GF-D8 (cell line): Measurements from ENCODE around the gene EPB41L1.

ENCODE experiments used
- DNase-seq: peaks from one replicate; lab custom pipeline; 2025; lab: John Stamatoyannopoulos, UW

EPB41L1 gene

DNA sequence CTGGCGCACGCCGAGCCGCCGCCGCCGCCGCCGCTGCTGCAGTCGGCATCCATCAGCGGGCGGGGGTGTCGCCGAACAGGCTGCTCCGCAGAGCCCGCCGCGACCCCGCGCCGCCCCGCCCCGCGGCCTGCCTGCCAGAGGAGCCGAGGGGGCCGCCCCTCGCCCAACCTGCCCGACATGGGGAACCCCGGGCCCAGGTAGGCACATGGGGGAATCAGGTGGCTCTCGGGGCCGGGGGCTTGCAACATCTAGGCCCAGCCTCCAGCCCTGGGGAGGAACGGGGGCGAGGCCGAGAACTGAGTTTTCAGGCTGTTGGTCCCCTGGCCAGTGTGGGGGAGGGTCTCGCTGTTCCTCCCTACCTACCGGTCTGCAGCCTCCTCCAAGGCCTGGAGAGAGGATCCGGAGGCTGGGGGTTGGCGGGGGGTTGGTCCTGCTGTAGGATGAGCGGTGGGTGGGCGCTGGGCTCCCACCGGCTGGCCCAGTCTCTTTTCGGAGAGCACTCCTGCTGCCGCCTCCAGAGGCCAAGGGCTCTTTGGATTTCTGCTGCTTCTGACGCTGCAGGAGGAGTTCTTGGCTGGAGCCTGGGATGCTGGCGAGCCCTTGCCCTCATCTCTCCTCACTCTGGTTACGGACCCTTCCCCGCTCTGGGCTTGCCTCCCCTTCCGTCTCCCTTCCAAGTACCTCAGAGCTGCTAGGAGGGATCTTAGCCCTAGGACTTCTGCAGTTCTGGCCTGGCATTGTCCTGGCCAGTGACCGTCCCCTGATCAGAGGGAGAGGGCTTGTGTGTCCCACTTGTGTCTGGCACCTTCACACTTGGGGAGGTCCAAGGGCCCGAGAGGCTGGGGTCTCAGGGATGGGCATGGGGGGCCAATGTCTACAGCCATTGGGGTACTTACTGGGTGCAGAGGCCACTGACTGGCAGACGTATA lies at the start of gene EPB41L1:
Gene EPB41L1, plus strand, starts transcription at position 41 of the 929 bp plus-strand sequence. CDS start 19,038 bp downstream, outside the sequence.
- no peak for DNase-seq

DNA sequence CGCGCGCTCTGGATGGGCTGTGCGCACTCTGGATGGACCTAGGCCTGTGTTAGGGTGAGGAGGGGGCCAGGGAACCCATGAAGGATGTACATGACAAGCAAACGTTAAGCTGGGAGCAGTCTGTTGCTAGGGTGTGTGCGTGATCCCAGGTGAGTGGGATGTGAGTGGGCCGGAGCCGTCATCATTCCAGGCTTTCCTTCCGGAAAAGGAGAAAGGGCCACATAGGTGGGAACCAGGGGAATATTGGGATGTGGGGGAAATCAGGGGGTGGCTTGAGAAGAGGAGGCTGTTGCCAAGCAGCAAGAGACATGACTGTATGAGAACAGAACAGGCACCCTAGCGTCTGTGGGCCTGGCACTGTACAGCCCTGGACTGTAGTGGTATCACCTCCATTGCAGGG lies 49.7 kb upstream of the EPB41L1 start:
- no peak for DNase-seq

DNA sequence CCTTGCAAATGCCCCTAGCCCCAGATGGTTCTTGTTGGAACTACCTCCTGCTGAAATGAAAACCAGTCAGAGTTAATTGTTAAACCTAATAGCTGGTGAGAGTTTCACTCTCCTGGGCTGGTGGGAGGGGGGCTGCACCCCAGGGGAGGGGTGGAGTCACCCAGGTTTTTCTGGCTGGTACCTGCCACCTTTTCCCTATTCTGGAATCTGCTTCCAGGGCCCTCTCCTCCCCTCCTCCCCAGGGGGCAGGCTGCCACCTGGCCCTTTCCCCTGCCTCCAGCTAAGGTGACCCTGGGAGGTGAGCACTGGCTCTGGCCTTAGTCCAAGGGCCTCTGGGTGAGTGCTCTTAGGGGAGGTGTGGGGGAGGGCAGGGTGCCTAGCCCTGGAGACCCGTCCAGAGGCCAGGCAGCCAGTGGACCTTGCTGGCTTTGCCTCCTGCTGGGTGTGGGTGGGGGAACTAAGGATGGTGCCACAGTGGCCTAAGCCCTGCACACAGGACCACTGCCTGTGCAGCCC lies 48.8 kb upstream of the EPB41L1 start:
- DNase-seq: no peak

DNA sequence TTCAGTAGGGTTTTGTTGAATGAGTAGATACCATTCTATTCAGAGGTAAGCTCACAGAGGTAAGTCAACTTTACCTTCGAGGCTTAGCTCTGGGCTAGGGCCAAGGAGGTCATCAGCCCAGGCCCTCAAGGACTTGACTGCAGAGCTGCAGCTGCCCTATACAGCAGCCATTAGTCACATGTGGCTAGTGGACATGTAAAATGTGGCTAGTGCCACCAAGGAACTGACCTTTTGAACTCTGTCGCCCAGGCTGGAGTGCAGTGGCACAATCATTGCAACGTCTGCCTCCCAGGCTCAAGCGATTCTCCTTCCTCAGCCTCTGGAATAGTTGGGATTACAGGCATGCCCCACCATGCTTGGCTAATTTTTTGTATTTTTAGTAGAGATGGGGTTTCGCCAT lies 47.9 kb upstream of the EPB41L1 start:
- DNase-seq: no peak

DNA sequence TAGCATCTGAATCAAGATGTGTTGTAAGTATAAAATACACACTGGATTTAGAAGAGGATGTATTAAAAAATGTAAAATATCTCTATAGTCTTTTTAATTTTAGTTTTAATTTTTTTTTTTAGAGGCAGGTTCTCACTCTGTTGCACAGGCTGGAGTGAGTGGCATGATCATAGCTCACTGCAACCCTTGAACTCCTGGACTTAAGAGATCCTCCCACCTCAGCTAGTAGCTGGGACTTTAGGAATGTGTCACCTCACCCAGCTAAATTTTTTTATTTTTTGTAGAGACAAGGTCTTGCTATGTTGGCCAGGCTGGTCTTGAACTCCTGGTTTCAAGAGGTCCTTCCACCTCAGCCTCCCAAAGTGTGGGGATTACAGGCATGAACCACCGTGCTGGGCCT lies 46.7 kb upstream of the EPB41L1 start:
- no peak for DNase-seq

DNA sequence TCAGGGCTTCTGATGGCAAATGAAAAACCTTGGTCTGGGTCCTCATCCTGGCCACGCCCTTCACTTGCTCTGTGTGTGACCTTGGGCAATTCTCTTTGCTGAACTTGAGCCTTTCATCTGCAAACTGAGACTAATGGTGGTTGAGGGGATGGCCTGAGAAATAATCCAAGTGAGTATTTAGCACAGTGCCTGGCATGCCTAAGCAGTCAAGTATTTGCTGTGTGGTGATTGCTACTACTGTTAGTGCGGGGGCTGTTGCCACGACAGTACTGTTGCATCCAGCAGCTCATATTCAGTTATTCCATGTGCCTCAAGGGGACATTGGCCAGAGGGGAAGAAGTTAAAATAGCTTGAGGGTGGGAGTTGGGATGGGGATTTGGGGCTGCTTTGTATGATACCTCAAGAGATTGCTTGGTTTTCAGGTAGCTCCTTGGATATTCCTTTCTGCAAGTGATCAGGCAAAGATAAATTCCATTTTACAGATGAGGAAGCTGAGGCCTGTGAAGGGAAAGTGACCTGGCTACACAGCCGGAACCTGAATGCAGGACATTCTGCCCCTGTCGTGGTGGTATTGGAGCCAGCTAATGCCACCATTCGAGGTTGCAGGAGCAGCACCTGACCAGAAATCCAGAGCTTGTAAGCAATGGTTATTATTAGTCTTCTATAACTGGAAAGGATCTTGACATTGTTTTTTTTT lies 45.1 kb upstream of the EPB41L1 start:
- no peak for DNase-seq

DNA sequence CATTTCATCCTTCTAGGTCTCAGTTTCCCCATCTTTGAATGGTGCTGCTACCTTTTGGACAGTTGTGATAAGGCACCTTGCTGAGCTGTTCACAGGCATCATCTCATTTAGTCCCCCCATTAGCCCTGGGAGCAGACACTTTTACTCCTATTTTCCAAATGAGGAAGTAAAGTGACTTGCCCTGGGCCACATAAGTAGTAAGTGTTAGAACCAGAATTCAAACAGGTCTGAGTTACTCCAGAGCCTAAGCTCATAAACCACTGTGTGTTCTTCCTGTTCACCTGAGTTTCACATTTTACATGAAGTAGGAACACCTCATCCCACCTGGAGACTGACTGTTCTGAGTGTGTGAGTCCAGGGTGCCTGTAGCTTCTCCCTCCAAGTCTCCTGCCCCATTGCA lies 43.5 kb upstream of the EPB41L1 start:
- no peak for DNase-seq

DNA sequence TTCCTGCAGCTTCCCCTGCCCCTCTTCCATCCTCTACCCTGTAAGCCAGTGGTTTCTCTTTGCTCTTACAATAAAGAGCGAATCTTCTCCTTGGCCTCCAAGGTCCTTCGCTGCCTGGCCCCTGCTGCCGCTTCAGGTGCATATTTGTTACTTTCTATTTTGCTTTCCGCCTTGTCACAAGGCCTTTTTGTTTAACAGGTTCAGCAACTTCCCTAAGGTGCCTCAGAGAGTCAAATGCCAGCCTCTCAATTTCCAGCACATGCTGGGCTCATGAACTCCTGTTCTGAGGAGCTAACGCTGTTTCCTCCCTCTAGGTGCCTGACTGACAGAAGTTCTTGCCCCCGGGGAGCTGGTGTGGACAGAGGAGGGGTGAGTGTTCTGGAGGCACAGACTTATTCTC lies 42.4 kb upstream of the EPB41L1 start:
- DNase-seq: no peak

DNA sequence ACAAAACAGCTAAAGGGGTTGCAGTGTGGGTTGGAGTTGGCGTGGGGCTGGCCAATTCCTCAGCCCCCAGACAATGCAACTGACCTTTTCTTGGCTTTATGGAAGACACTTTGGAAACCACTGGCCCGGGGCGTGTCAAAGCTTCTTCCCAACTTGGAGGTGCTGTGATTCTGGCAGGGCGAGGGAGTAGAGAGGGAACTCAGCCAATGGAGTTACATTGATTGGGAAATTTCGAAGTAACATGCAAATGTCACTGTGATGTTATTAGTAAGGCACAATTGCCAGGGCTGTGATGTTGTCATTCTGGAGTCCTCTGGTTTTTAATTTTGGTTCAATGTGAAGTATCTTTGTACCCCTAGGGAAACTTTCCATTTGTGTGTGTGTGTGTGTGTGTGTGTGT lies 41.5 kb upstream of the EPB41L1 start:
- no peak for DNase-seq

DNA sequence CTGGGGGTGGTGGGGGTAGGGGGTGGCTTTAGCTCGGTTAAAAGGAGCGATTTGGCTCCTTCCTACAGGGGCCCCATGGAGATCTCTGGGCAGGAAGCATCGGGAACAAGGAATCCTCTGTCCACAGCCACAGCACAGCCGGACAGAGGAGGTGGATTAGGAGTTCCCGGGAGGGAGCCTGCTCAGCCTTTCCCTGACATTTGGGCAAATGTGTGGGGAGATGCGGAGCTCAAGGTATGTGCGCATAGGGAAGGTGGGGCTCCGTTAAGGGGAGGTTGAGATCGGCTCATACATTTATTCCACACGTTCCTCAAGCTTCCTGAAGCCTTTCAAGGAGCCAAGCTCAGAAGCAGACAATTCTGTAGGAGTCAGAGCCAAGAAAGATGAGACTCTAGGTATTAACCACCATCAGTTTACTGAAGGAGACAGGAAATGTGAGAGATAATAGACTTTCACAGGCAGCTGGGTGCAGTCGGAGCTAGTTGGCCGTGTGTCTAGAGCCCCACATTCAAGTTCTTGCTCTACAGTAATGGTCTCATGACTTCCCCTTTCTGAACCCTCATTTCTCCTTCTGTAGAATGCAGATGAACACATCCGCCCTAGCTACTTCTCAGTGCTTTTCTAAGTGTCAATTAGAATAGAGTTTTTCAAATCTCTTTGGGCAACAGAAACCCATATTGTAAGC lies 40.8 kb upstream of the EPB41L1 start:
- no peak for DNase-seq

DNA sequence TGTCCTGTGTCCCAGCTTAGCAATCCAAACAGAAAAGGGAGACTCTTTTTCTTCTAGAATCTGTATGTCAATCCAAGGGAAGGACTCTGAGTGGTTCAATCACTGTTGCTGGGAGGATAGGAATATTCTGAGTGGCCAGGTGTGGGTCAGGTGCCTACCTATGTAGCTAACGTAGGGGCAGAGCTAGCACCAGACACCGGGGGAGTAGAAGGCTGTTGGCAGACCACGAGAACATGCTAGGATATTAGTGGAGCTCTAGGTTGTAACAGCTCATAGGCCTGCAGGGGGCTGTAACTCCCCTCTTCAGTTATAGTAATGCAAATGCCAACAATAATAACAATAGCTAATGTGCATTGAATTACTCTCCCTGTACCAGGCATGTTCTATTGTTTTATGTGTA lies 39.8 kb upstream of the EPB41L1 start:
- no peak for DNase-seq

DNA sequence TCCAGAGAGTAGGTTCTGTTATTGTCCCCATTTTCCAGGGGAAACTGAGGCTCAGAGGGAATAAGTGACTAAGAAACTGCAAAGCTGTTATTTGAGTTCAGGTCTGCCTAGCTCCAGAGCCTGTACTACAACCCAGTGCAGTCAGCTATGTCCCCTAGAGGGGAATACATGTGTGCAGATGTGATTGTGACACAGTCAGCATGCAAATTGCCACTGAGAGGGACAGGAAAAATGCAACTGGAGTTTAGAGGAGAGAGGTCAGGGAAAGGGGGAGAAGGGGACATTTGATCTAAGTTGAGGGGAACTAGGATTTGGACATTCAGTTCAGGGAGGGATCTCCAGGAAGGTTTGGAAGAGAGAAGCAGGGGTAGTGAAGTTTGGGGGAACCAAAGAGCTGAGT lies 38.6 kb upstream of the EPB41L1 start:
- no peak for DNase-seq

DNA sequence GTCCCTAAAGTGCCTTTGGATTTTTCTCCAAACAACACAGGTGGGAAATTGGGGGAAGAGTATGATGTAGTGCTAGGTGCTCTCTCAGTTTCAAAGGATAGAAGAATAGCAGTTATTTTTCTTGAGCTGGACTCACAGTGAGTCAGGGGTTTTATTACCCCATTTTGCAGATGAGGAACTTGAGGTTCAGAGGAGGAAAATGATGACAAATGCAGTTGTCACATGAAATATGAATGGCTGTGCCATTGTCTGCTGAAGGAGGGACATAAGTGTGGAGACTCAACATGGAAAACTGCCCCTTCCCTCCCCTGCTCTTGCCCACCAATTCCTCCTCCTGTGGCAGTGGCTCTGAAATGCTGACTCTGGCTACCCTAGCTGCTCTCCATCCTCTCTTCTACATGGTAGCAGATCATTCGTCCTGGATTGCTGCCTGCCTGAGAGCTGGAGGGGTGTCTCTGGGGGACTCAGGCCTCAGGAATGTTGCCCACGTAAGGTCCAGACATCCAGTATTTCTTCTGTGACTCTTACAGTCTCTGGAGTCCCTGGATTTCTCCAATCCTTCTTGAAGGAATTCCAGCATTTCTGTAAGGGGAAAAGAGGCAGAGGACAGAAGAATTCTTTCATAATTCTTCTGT lies 37.6 kb upstream of the EPB41L1 start:
- no peak for DNase-seq

DNA sequence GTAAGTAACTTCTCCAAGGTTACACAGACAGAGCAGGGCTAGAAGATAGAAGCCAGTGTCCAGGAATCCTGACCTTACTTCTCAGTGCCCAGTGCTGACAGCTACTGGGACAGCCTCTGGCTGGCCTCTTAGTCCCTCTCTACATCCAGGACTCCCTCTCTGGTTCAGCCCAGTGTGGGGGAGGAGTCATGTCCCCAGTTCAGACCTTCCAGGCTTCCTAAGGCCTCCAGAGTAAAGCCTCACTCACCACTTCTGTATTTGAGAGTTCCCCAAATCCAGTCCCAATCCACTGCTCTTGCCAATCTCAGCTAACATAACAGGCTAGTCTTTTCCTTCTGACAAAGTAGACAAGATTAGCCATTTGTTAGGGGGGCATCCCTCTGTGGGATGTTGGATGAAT lies 36.9 kb upstream of the EPB41L1 start:
- DNase-seq: no peak

DNA sequence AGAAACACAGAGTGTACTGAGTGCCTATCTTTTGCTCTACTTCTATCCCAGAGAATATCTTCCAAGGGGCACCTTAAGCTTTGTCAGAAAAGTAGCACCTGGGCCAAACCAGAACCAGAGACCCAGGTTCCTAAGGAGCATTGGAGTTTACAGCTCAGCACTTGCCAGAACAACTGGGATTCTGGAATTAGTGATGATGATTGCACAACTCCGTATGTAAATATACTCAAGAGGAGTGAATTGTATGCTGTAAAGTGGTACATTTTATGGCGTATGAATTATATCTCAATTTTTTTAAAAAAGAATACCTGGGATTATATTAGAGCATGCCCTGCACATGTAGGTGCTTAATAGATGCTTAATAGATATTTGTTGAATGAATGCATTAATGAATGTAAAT lies 36.2 kb upstream of the EPB41L1 start:
- no peak for DNase-seq

DNA sequence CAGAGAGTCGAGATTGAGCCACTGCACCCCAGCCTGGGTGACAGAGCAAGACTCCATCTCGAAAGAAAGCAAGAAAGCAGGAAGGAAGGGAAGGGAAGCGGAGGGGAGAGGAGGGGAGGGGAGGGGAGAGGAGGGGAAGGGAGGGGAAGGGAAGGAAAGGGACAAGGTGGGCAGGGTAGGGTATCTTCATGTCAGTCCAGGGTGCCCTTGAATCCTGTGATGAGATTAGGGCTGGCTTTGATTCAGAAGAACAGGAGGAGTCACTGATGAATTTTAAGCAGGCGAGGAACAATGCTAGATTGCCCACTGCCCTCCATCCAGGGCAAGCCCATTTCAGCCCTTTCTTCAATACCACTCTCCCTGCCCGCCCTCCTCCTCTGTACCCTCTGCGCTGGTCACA lies 35.0 kb upstream of the EPB41L1 start:
- DNase-seq: no peak

DNA sequence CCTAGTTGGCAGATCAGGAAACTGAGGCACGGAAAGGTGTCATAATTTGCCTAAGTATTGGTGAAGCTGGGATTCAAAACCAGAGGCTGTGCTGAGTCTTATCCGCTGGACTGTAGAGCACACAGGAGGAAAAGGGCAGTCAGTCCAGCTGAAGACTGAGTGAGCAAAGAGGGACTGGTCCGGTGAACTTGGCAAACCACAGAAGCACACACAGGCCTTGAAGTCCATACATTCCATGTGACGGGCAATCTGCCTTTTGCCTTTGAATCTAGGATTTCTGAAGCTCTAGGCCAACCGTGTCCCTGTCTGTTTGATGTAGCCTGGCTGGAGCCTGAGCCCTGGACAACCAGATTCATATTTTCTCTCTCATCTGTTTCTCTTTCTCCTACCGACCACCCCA lies 34.3 kb upstream of the EPB41L1 start:
- DNase-seq: no peak

DNA sequence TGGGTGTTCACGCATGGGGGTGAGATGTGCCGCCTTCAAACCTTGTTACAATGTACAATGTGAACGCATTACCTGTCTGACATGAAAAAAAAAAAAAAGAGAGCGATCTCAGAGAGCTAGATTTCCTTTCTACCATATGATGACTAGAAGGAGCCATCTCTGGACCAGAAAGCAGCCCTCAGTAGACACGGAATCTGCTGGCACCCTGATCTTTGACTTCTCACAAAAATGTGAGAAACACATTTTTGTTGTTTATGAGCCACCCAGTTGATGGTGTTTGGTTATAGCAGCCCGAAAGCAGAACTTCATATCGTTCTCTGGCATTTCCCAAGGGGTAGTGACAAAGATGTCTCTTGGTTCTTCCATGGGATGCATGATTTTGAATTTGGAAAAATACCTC lies 33.5 kb upstream of the EPB41L1 start:
- no peak for DNase-seq

DNA sequence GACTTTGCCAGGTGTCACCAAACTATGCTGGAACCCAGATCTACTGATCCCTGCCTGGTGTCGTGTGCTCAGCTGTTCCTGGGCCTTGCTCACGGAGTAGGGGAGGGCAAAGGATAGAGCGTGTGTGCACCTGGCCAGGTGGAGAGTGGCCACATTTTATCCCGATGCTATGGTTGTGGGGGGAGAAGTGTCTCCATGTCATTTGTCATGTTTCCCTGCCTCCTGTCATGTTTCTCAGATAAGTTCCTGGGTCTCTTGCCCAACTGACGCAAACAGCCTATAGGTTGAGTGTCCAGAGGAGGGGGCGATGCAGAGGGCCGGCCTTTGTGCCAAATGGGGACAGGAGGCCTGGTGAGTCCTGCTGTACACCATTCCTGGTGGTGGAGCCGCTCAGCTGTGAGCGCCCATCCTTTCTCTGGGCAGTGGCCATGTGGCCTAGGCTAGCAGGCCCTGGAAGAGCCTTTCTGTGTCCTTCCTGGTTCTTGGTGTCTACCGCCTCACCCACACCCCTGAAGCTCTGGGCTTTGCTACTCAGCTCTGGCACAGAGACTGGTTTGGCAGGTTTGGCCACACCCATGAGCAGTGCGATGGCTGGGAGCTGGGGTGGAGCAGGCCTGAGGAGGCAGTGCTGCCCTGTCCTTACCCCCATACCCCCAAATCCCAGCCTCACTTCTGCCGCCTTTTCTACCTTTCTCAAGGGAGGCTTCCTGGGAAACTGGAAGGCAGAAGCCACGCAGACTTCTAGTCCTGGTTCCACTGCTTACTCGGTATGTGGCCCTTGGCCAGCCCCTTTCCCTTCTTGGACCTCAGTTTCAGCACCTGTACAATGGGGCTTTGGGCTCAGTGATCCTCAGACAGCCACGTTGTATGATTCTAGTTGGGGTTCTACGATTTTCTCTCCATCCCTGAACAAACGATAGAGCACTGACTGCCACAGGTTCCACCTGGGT lies 32.3 kb upstream of the EPB41L1 start:
- DNase-seq: no peak

DNA sequence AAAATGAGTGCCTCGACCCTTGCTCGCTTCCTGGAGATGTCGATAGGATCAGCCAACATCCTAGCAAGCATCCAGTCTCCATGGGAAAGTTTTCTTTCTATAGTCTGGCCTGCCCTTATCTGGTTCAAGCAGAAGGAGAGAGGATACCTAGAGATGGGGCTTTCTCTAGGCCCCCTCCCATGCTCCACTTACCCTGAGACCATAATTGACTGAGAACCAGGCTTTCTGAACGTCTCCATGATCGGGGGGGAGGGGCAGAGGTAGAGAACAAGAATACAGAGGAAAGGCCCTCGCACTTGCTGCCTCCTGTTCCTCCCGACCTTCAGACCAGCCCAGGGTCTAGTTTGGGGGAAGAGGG lies 31.6 kb upstream of the EPB41L1 start:
- no peak for DNase-seq

DNA sequence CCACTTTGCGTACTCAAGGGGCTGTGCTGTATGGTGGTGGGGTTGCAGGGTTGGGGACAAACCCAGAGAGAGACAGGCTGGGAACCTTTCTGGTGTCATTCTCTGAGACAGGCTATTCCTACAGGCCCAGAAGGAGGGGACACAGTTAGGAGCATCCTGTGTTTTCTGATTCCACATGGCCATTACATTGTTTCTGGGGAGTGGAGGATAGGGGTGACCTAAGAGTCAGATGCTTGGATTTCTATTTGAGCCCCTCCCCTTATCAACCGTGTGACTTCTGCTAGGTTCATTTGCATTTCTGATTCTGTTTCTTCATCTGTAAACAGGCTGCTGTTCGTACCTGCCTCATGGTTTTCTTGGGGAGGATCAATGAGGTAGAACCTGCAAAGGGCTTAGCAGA lies 29.4 kb upstream of the EPB41L1 start:
- DNase-seq: no peak
